Neural progenitor cell (in vitro differentiated cells): ENCODE measurements around the gene VKORC1.

Source experiments
- EZH2 ChIP-seq: fragments of 200-600 bp; sonication (generic); IDR thresholded peaks from 2 replicates; pipeline ENCODE4 v1.6.1; 2017; ENCODE audit warnings: antibody characterized with exemption, mild to moderate bottlenecking, moderate library complexity
- EZH2phosphoT487 ChIP-seq: fragments of 200-600 bp; sonication (generic); IDR thresholded peaks from 2 replicates; pipeline ENCODE4 v1.6.1; 2017; ENCODE audit warnings: antibody characterized with exemption
- TF ChIP-seq, protein P1 (sequence below): fragments of 200-600 bp; sonication (generic); IDR thresholded peaks from 2 replicates; pipeline ENCODE4 v1.5.1; 2017; ENCODE audit warnings: antibody characterized with exemption, mild to moderate bottlenecking

DNA sequence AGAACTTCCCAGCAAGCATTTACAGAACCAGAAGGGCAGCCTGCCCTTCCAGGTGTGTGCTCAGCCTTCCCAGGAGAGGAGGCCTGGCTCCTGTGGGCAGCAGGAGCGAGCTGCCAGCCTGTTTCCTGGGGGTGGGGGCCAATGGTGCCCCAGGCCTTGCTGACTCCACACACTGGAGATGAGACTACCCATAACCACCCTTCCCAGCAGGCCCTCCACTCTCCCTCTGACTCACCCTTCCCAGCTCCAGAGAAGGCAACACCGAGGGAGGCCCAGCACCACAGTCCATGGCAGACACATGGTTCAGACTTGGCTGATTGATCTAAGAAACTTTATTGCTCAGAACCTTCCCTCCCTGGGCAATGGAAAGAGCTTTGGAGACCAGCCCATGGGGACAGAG, 4.1 kb downstream of the VKORC1 start:
- TF ChIP-seq EZH2phosphoT487 (no peak), EZH2 (no peak)
- TF ChIP-seq, protein P1, sequence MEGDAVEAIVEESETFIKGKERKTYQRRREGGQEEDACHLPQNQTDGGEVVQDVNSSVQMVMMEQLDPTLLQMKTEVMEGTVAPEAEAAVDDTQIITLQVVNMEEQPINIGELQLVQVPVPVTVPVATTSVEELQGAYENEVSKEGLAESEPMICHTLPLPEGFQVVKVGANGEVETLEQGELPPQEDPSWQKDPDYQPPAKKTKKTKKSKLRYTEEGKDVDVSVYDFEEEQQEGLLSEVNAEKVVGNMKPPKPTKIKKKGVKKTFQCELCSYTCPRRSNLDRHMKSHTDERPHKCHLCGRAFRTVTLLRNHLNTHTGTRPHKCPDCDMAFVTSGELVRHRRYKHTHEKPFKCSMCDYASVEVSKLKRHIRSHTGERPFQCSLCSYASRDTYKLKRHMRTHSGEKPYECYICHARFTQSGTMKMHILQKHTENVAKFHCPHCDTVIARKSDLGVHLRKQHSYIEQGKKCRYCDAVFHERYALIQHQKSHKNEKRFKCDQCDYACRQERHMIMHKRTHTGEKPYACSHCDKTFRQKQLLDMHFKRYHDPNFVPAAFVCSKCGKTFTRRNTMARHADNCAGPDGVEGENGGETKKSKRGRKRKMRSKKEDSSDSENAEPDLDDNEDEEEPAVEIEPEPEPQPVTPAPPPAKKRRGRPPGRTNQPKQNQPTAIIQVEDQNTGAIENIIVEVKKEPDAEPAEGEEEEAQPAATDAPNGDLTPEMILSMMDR = no peak
